ENCODE data around the gene GALE. TPM values are rescaled to one million over a fixed set of nuclear protein-coding genes. Genes with fewer than 3 reads are reported as not detected.
"Not testable (repeated sequence)": the region's sequence is repeated elsewhere in the genome, so short reads cannot be mapped to it uniquely, and the experiment has no call there.

GALE gene
- total RNA-seq, 1 donor from 2014 or later: 49.9 TPM

DNA sequence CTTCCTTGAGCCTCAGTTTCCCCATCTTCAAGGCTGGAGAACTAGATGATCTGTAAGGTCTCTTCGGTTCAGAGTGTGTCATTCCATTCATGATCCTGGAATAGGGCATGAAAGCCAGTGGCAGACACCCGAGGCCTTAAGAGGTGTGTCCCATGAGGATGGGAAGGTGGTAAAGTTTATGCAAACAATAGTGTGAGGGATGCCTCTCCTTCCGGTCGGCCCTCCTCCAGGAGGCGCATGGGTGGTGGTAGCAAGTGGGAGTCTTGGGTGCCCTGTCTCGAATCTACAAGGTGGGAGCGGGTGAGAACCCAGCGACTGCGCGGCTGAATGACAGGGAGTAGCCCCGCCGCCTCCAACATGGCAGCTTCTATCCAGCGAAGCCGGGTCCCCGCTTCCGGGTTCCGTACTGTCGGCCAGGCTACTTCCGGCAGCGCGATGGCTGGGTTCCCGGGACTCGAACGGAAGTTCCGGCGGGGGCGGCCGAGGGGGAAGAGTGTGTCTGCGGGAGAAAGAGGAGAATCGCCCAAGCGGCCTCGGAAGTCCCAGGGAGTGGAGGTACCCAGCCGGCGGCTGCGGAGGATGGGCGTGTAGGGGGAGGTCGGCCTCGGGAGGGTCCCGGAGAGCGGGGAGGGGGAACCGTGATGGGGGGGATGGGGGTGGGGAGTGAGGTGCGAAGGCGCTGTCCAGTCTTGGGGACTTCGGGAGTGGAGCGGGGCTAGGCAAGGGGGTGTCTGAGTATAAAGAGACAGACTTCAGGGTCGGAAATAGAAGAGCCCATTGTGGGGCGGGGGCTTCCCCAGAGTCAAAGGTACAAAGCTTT is 9.6 kb downstream of the GALE start, which contains the start of gene LYPLA2:
Gene LYPLA2 (plus strand): TSS at position 450 of the 820 bp plus-strand sequence. CDS start 1,538 bp downstream, outside the sequence.
- Mint-ChIP-seq H3K36me3 (ENCODE audit: insufficient read depth) (peaks cover 22% of the 10 kb centered on the region), H3K4me1 (ENCODE audit: low read depth) (peaks cover 11% of the 10 kb centered on the region), H3K4me3 (ENCODE audit: low read depth) (peak within 1 kb of the TSS; percentile 100), H3K27ac (peak within 1 kb of the TSS; percentile 93), H3K9me3 (ENCODE audit: low read depth) (no peaks in the 10 kb centered on the region), H3K27me3 (no peaks in the 10 kb centered on the region)
- peak; percentile 71 for DNase-seq (ENCODE audit: low spot score, unreplicated experiment)
- TF ChIP-seq, protein P1, sequence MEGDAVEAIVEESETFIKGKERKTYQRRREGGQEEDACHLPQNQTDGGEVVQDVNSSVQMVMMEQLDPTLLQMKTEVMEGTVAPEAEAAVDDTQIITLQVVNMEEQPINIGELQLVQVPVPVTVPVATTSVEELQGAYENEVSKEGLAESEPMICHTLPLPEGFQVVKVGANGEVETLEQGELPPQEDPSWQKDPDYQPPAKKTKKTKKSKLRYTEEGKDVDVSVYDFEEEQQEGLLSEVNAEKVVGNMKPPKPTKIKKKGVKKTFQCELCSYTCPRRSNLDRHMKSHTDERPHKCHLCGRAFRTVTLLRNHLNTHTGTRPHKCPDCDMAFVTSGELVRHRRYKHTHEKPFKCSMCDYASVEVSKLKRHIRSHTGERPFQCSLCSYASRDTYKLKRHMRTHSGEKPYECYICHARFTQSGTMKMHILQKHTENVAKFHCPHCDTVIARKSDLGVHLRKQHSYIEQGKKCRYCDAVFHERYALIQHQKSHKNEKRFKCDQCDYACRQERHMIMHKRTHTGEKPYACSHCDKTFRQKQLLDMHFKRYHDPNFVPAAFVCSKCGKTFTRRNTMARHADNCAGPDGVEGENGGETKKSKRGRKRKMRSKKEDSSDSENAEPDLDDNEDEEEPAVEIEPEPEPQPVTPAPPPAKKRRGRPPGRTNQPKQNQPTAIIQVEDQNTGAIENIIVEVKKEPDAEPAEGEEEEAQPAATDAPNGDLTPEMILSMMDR (IDR thresholded peaks at IDR 0.05; ENCODE audit: unreplicated experiment): no peak

DNA sequence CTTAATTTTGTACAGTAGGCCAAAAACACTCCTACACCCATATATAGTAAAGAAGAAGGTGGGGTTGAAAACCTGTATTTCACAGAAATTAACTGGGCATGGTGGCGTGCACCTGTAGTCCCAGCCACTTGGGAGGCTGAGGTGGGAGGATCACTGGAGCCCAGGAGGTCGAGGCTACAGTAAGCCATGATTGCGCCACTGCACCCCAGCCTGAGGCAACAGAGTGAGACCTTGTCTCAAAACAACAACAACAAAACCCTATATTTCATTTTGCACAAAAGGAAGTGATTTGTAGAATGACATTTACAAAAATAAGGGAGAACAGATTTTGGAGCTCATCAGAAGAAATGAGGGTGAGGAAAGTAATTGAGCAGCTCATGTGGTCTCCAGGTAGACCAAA is 11.9 kb downstream of the GALE start:
- peaks cover 25% of the 10 kb centered on the region for H3K36me3 Mint-ChIP-seq (ENCODE audit: insufficient read depth)
- H3K27ac Mint-ChIP-seq: no peak overlapping the region
- no peaks in the 10 kb centered on the region for H3K27me3 Mint-ChIP-seq
- no peaks in the 10 kb centered on the region for H3K9me3 Mint-ChIP-seq (ENCODE audit: low read depth)
- H3K4me1 Mint-ChIP-seq (ENCODE audit: low read depth): peaks cover 11% of the 10 kb centered on the region
- DNase-seq (ENCODE audit: low spot score, unreplicated experiment): no peak
- TF ChIP-seq, protein P1 (IDR thresholded peaks at IDR 0.05; ENCODE audit: unreplicated experiment): no peak
- no peak overlapping the region for H3K4me3 Mint-ChIP-seq (ENCODE audit: low read depth)

DNA sequence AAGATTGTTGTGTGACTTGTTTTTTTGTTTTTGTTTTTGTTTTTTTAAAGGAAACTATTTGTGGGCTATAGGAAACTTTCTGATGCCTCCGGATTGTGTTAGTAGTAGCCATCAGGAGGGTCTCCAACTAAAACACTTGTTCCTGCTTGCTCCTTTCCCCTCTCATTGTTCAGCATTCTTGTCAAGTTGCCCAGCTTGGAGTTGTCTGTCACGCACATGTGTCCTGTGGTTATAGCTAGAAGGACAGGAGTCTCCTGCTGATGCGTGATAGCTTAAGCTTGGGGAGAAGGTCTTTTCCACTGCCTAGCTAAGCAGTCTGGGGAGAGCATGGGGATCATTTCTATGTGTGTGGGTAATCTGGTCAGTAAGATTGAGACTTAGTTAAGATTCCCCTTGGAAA is 12.9 kb downstream of the GALE start:
- Mint-ChIP-seq H3K27me3 (no peaks in the 10 kb centered on the region), H3K4me1 (ENCODE audit: low read depth) (peaks cover 11% of the 10 kb centered on the region), H3K9me3 (ENCODE audit: low read depth) (no peaks in the 10 kb centered on the region), H3K4me3 (ENCODE audit: low read depth) (no peak overlapping the region), H3K36me3 (ENCODE audit: insufficient read depth) (peaks cover 25% of the 10 kb centered on the region), H3K27ac (no peak overlapping the region)
- DNase-seq (ENCODE audit: low spot score, unreplicated experiment): no peak
- TF ChIP-seq, protein P1 (IDR thresholded peaks at IDR 0.05; ENCODE audit: unreplicated experiment): no peak

DNA sequence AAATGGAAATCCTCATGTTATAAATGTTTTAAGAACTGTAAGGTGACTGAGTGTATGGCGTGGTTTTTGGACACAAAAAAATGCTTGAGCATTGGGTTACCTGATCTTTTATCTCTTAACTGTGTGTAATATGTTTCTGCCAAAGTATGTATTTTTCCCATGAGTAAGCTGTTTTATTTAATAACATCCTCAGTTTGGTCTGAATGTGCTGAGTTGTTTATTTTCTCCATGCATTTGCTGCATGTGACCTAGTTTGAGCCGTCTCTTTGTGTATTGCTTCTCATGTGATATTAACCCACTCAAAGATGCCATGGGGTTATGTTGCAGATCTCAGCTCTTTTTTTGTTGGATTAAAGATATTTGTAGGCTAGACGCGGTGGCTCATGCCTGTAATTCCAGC is 15.7 kb downstream of the GALE start:
- H3K4me1 Mint-ChIP-seq (ENCODE audit: low read depth): peaks cover 4% of the 10 kb centered on the region
- no peaks in the 10 kb centered on the region for H3K27me3 Mint-ChIP-seq
- no peaks in the 10 kb centered on the region for H3K9me3 Mint-ChIP-seq (ENCODE audit: low read depth)
- peaks cover 30% of the 10 kb centered on the region for H3K36me3 Mint-ChIP-seq (ENCODE audit: insufficient read depth)
- H3K27ac Mint-ChIP-seq: no peak overlapping the region
- H3K4me3 Mint-ChIP-seq (ENCODE audit: low read depth): no peak overlapping the region
- TF ChIP-seq, protein P1 (IDR thresholded peaks at IDR 0.05; ENCODE audit: unreplicated experiment): no peak
- no peak for DNase-seq (ENCODE audit: low spot score, unreplicated experiment)

DNA sequence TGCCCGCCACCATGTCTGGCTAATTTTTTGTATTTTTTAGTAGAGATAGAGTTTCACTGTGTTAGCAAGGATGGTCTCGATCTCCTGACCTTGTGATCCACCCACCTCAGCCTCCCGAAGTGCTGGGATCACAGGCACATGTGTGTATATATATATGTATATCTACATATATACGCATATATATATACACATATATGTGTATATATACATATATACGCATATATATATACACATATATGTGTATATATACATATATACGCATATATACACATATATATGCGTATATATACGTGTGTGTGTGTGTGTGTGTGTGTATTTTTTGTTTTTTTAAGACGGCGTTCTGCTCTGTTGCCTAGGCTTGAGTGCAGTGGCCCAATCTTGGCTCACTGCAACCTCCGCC is 17.4 kb downstream of the GALE start:
- Mint-ChIP-seq H3K36me3 (ENCODE audit: insufficient read depth) (peaks cover 29% of the 10 kb centered on the region), H3K4me1 (ENCODE audit: low read depth) (peaks cover 11% of the 10 kb centered on the region)
- DNase-seq (ENCODE audit: low spot score, unreplicated experiment); H3K27ac Mint-ChIP-seq; H3K9me3 Mint-ChIP-seq (ENCODE audit: low read depth); H3K4me3 Mint-ChIP-seq (ENCODE audit: low read depth); H3K27me3 Mint-ChIP-seq: not testable (repeated sequence)
